ENCODE data around the gene ATP5PB.

Gene ATP5PB

DNA sequence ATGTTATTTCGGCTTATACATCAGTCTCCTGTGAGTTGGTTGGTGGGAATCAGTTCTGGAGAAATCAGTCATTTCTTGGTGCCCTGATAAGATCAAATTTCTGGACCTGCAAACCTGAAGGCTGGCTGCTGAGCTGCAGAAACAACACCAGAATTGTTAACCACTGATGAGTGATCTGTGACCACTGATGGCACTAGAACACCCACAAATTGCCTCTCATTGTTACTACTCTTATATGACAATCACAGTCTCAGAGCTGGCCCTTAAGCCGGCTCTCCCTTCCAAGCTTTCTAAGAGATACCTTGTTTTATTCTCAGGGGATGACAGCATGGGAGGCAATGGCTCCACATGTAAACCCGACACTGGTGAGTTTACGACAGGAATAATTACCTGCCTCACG lies 26.4 kb downstream of the ATP5PB start:
- H2AFZ ChIP-seq (ENCODE audit: low read length), result no peak overlapping the region
- no peaks in the 10 kb centered on the region for H3K79me2 ChIP-seq (ENCODE audit: low read length)
- no peaks in the 10 kb centered on the region for H3K9me2 ChIP-seq (replicated peaks; ENCODE audit: insufficient read depth, low read length)
- H3K36me3 ChIP-seq (replicated peaks; ENCODE audit: insufficient read depth, low read length), result no peaks in the 10 kb centered on the region
- no peak overlapping the region for H3K9ac ChIP-seq (ENCODE audit: low read length)
- H3K4me3 ChIP-seq (ENCODE audit: low read length), result no peak overlapping the region
- no peaks in the 10 kb centered on the region for H3F3A ChIP-seq (ENCODE audit: insufficient read depth, low read length)
- peaks cover 14% of the 10 kb centered on the region for H3K4me1 ChIP-seq (ENCODE audit: low read length)
- no peak for DNase-seq
- no peaks in the 10 kb centered on the region for H4K20me1 ChIP-seq (ENCODE audit: insufficient read depth, low read length)
- H3K27me3 ChIP-seq (replicated peaks; ENCODE audit: insufficient read depth, low read length), result peaks cover 39% of the 10 kb centered on the region
- H3K27ac ChIP-seq (ENCODE audit: low read length), result no peak overlapping the region
- H3K9me3 ChIP-seq (replicated peaks; ENCODE audit: insufficient read depth, low read length), result no peaks in the 10 kb centered on the region
- H3K4me2 ChIP-seq (ENCODE audit: low read depth, low read length), result no peak overlapping the region
- TF ChIP-seq, protein P1, sequence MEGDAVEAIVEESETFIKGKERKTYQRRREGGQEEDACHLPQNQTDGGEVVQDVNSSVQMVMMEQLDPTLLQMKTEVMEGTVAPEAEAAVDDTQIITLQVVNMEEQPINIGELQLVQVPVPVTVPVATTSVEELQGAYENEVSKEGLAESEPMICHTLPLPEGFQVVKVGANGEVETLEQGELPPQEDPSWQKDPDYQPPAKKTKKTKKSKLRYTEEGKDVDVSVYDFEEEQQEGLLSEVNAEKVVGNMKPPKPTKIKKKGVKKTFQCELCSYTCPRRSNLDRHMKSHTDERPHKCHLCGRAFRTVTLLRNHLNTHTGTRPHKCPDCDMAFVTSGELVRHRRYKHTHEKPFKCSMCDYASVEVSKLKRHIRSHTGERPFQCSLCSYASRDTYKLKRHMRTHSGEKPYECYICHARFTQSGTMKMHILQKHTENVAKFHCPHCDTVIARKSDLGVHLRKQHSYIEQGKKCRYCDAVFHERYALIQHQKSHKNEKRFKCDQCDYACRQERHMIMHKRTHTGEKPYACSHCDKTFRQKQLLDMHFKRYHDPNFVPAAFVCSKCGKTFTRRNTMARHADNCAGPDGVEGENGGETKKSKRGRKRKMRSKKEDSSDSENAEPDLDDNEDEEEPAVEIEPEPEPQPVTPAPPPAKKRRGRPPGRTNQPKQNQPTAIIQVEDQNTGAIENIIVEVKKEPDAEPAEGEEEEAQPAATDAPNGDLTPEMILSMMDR (IDR thresholded peaks at IDR 0.05; ENCODE audit: low read length), result no peak
- no peak for TF ChIP-seq EZH2phosphoT487 (IDR thresholded peaks at IDR 0.05; ENCODE audit: low read length)
- TF ChIP-seq EZH2 (optimal IDR thresholded peaks at IDR 0.05; ENCODE audit: low read depth, low read length), result no peak

DNA sequence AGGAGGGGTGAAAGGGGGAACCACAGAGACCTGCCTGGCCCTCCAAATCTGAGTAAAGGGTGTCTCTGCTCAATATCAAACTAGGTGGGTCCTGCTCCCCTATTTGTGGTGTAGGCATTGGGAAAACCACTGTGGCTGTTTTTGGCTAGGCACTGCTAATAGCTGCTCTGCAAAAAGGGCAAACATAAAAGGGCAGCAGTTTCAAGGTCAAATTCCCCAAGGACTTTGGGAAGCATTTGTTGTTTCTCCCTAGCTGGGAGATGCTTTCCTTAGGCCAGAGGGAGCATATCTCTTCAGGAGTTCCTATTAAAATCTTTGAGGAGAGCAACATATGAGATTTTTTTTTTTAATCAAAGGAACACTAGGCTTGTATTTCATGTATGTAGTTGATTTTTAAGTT lies 26.9 kb downstream of the ATP5PB start:
- no peak overlapping the region for H2AFZ ChIP-seq (ENCODE audit: low read length)
- H3K4me3 ChIP-seq (ENCODE audit: low read length), result no peak overlapping the region
- peaks cover 41% of the 10 kb centered on the region for H3K27me3 ChIP-seq (replicated peaks; ENCODE audit: insufficient read depth, low read length)
- H3K4me2 ChIP-seq (ENCODE audit: low read depth, low read length), result no peak overlapping the region
- H4K20me1 ChIP-seq (ENCODE audit: insufficient read depth, low read length), result no peaks in the 10 kb centered on the region
- H3K36me3 ChIP-seq (replicated peaks; ENCODE audit: insufficient read depth, low read length), result no peaks in the 10 kb centered on the region
- H3K79me2 ChIP-seq (ENCODE audit: low read length), result no peaks in the 10 kb centered on the region
- peaks cover 14% of the 10 kb centered on the region for H3K4me1 ChIP-seq (ENCODE audit: low read length)
- no peak overlapping the region for H3K27ac ChIP-seq (ENCODE audit: low read length)
- H3K9me2 ChIP-seq (replicated peaks; ENCODE audit: insufficient read depth, low read length), result no peaks in the 10 kb centered on the region
- H3K9me3 ChIP-seq (replicated peaks; ENCODE audit: insufficient read depth, low read length), result no peaks in the 10 kb centered on the region
- DNase-seq, result no peak
- H3F3A ChIP-seq (ENCODE audit: insufficient read depth, low read length), result no peaks in the 10 kb centered on the region
- TF ChIP-seq EZH2 (optimal IDR thresholded peaks at IDR 0.05; ENCODE audit: low read depth, low read length), result no peak
- no peak for TF ChIP-seq EZH2phosphoT487 (IDR thresholded peaks at IDR 0.05; ENCODE audit: low read length)
- TF ChIP-seq, protein P1 (IDR thresholded peaks at IDR 0.05; ENCODE audit: low read length), result no peak
- H3K9ac ChIP-seq (ENCODE audit: low read length), result no peak overlapping the region

- Histone ChIP-seq H3F3A (ENCODE audit: insufficient read depth, low read length) (no peaks in the 10 kb centered on the region), H3K27me3 (replicated peaks; ENCODE audit: insufficient read depth, low read length) (peaks cover 41% of the 10 kb centered on the region), H3K36me3 (replicated peaks; ENCODE audit: insufficient read depth, low read length) (no peaks in the 10 kb centered on the region), H3K79me2 (ENCODE audit: low read length) (no peaks in the 10 kb centered on the region), H3K4me2 (ENCODE audit: low read depth, low read length) (peak overlapping the region; percentile 36; the same call in 1 of the 2 replicates), H2AFZ (ENCODE audit: low read length) (no peak overlapping the region), H3K9me3 (replicated peaks; ENCODE audit: insufficient read depth, low read length) (no peaks in the 10 kb centered on the region), H3K9me2 (replicated peaks; ENCODE audit: insufficient read depth, low read length) (no peaks in the 10 kb centered on the region), H3K9ac (ENCODE audit: low read length) (no peak overlapping the region), H3K4me1 (ENCODE audit: low read length) (peaks cover 14% of the 10 kb centered on the region), H3K27ac (ENCODE audit: low read length) (no peak overlapping the region), H3K4me3 (ENCODE audit: low read length) (no peak overlapping the region), H4K20me1 (ENCODE audit: insufficient read depth, low read length) (no peaks in the 10 kb centered on the region)
- peak; percentile 26 for DNase-seq
- TF ChIP-seq EZH2phosphoT487 (IDR thresholded peaks at IDR 0.05; ENCODE audit: low read length), result no peak
- no peak for TF ChIP-seq EZH2 (optimal IDR thresholded peaks at IDR 0.05; ENCODE audit: low read depth, low read length)
- TF ChIP-seq, protein P1 (IDR thresholded peaks at IDR 0.05; ENCODE audit: low read length), result no peak
Measured at GRCh38 chr1:111476761-111477309, 27.6 kb downstream of the ATP5PB start.
